ENCODE measurements around the gene MIF.
A peak's percentile ranks its signal among the peaks of the same experiment; 100 is the strongest.
"Not testable (repeated sequence)": the region's sequence is repeated elsewhere in the genome, so short reads cannot be mapped to it uniquely, and the experiment has no call there.

Gene MIF

DNA sequence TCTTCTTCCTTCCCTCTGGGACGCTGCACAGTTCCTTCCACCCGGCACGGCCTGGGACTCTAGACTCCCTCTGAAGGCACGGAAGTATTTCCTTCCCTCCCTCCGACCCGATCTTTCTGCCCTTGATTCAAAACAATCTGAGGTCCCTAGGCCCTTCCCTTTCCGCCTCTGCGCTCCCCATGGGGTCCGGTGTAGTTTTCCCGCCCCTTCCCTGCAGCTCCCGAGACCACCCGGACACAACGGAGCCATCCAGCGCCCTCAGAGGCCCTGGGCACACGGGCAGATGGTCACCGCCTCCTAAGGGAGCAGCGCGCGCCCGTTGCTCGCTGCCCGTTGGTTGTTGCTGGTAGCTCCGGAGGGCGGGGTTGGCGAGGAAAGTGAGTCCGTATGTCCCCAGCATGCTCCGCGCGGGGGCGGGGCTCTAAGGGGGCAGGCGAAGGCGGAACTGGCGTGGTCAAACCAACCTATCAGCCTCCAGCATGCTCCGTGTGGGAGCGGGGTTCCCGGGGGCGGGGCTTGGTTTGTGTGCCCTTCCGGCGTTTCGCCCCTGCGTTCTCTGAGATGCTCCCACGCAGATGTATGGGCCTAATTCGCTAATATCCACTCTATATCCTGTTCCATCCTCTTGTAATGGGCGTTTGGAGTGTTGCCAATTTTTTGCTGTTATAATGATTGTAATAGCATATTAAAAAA lies 19.6 kb downstream of the MIF start:
- H3K36me3 Mint-ChIP-seq (ENCODE audit: insufficient read depth) = peaks cover 5% of the 10 kb centered on the region
- H3K27me3 Mint-ChIP-seq = peaks cover 0 to 1% of the 10 kb centered on the region in 2 donors
- peak overlapping the region; percentile 76 to 94 for H3K27ac Mint-ChIP-seq
- H3K4me3 Mint-ChIP-seq = peak overlapping the region; percentile 86 to 92
- DNase-seq = peak; percentile 92 to 97 (median 97)
- no peaks in the 10 kb centered on the region for H3K9me3 Mint-ChIP-seq
- H3K4me1 Mint-ChIP-seq (ENCODE audit: low read depth in 2 of 2) = peaks cover 8 to 18% of the 10 kb centered on the region in 2 donors
- ATAC-seq (replicated peaks) = peak; percentile 99

DNA sequence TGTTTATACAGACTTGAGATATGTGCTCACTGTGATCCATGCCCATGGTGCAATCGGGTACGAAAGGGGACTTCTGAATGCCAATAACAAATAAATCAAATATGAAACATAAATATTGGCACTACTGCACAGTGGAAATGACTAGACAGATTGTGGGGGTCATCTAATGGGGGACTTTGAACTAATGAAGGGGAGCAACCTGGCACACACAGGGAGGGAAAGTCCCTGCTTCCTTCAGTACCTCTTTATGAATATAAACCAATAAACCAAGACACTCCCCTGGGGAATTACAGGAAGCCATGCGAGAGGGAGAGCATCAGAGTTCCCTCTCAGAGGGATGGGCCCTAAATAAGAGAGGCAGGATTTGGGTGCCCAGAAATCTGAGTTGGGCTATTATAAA lies 21.1 kb downstream of the MIF start:
- peak overlapping the region in 1 of 2 donors; percentile 76 for H3K27ac Mint-ChIP-seq
- H3K36me3 Mint-ChIP-seq (ENCODE audit: insufficient read depth) = peaks cover 5% of the 10 kb centered on the region
- no peaks in the 10 kb centered on the region for H3K9me3 Mint-ChIP-seq
- DNase-seq = no peak
- ATAC-seq (replicated peaks) = no peak
- no peaks in the 10 kb centered on the region for H3K27me3 Mint-ChIP-seq
- H3K4me3 Mint-ChIP-seq = no peak overlapping the region
- H3K4me1 Mint-ChIP-seq (ENCODE audit: low read depth in 2 of 2) = peaks cover 8 to 18% of the 10 kb centered on the region in 2 donors

DNA sequence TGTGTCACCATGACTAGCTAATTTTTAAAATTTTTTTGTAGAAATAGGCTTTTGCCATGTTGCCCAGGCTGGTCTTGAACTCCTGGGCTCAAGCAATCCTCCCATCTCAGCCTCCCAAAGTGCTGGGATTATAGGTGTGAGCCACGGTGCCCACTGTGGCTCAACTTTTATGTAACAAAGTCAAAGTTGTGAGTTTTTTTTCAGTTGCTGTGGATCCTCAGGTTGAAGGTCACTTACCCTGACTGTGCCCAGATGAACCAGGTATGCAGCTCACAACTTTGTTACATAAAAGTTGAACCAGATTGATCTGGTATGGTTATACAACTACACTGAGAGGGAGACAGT lies 26.1 kb downstream of the MIF start:
- not testable (repeated sequence) for H3K9me3 Mint-ChIP-seq; H3K27ac Mint-ChIP-seq; H3K27me3 Mint-ChIP-seq; H3K4me3 Mint-ChIP-seq; H3K4me1 Mint-ChIP-seq (ENCODE audit: low read depth in 2 of 2); H3K36me3 Mint-ChIP-seq (ENCODE audit: insufficient read depth); ATAC-seq (replicated peaks); DNase-seq

DNA sequence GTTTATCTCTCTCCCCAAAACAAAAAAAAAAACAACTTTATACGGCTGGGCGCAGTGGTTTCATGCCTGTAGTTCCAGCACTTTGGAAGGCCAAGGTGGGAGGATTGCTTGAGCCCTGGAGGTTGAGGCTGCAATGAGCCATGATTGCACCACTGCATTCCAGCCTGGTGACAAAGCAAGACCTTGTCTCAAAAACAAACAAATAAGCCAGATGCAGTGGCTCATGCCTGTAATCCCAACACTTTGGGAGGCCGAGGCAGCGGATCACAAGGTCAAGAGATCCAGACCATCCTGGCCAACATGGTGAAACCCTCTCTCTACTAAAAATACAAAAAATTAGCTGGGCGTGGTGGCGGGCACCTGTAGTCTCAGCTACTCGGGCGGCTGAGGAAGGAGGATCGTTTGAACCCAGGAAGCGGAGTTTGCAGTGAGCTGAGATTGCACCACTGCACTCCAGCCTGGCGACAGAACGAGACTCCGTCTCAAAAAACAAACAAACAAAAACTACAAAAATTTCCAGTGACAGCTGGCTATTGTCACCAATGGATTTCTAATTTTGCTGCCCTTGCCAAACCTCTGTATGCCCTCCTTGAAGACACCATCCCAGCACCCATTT lies 27.5 kb downstream of the MIF start:
- not testable (repeated sequence) for H3K27ac Mint-ChIP-seq; H3K36me3 Mint-ChIP-seq (ENCODE audit: insufficient read depth); H3K9me3 Mint-ChIP-seq; ATAC-seq (replicated peaks); H3K4me3 Mint-ChIP-seq; H3K27me3 Mint-ChIP-seq; H3K4me1 Mint-ChIP-seq (ENCODE audit: low read depth in 2 of 2); DNase-seq

DNA sequence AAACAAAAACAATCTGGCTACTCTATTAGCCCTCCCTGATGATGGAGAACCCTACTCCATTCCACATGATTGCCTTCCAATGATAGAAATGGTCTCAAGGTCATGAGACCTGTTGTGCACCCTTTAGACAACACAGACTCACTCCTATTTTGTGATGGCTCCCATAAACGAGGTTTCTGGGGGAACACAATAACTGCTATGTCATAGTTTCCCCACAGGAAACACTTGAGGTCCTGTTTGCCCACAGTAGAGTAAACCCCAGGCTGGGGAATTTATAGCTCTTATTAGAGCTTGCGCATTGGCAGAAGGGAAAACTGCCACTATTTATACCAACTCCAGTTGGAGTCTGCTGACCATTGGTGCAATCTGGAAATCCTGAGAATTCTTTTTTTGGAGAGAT lies 28.7 kb downstream of the MIF start:
- H3K9me3 Mint-ChIP-seq = peaks cover 4 to 8% of the 10 kb centered on the region in 2 donors
- DNase-seq = no peak
- no peak for ATAC-seq (replicated peaks)
- H3K4me1 Mint-ChIP-seq (ENCODE audit: low read depth in 2 of 2) = no peaks in the 10 kb centered on the region
- H3K27me3 Mint-ChIP-seq = peaks cover 0 to 16% of the 10 kb centered on the region in 2 donors
- no peaks in the 10 kb centered on the region for H3K36me3 Mint-ChIP-seq (ENCODE audit: insufficient read depth)
- no peak overlapping the region for H3K27ac Mint-ChIP-seq
- no peak overlapping the region for H3K4me3 Mint-ChIP-seq

DNA sequence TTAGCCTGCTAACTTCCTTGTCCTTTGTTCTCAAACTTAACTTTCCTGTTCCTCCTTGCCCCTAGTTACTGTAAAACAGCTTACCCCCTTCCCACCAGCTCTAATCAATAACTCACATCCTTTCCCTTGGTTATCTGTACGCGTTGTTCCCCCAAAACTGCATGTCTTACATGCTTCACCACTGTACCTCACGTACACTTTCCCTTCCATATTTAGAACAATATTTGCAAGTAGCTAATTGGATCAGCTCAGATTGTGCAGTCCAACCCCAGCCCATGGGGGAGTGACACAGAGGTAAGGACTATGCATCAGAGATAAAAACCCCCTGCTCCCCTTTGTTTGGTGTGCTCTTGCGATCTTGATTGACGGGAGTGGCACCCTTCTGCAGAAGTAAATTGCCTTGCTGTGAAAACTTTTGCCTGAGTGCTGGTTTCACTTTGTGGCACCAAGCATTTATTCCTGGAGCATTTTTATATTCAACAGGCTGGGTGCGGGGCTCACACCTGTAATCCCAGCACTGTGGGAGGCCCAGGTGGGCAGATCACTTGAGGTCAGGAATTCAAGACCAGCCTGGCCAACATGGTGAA lies 30.9 kb downstream of the MIF start:
- no peak for DNase-seq
- Mint-ChIP-seq H3K4me3 (no peak overlapping the region), H3K27ac (no peak overlapping the region), H3K27me3 (peaks cover 0 to 35% of the 10 kb centered on the region in 2 donors), H3K9me3 (peaks cover 4 to 8% of the 10 kb centered on the region in 2 donors), H3K4me1 (ENCODE audit: low read depth in 2 of 2) (no peaks in the 10 kb centered on the region), H3K36me3 (ENCODE audit: insufficient read depth) (no peaks in the 10 kb centered on the region)
- no peak for ATAC-seq (replicated peaks)

DNA sequence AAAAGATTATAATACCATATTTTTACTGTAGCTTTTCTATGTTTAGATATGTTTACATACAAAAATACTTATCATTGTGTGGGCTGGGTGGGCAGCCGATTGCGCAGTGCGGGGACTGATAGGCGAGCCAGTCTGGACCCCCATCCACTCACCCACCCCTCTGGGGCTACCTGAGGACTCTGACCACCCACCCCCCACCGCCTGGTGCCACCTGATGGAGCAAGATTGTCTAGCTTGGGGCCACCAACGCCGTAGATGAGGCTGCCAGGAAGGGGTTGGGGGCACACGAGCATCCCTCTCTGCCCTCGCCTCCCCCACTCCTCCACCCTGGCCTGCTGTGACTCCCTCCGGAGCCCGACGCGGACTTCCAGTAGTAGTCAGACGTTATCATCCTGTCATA lies 32.4 kb downstream of the MIF start:
- Mint-ChIP-seq H3K9me3 (peaks cover 6 to 8% of the 10 kb centered on the region in 2 donors), H3K4me3 (no peak overlapping the region), H3K36me3 (ENCODE audit: insufficient read depth) (no peaks in the 10 kb centered on the region), H3K27ac (no peak overlapping the region), H3K4me1 (ENCODE audit: low read depth in 2 of 2) (no peaks in the 10 kb centered on the region), H3K27me3 (peaks cover 0 to 45% of the 10 kb centered on the region in 2 donors)
- ATAC-seq (replicated peaks) (no peak), DNase-seq (no peak)

DNA sequence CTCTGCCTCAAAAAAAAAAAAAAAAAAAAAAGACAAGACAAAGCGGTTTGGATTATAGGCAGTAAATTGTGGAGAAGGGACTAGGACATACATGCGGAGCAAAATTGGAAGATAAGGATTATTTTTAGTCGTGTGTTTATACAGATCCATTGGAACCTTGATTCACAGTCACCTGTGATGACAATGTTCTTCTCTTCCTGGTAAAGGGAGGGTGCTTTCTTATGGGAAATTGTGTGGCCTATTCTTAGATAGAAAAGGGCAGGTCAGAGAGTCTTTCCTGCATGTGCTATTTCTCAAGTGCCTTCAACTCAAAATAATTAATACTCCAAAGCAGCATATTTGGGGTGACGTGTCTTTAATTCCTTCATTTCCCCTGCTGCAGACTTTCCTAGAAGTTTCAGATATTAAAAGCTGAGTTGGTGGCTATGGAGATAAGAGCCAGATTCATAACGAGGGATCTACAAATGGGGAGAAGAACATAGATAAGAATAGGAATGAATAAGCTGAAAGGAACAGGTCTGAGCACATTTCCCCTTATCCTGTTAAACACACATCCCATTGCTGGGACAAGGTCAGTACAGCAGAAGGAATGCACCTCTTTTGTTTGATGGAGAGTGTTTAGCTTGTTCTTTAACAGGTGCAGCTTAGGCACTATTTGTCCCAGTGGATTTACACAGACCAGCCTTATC lies 44.3 kb downstream of the MIF start:
- ATAC-seq (replicated peaks) (no peak), DNase-seq (no peak)
- no peaks in the 10 kb centered on the region for H3K4me1 Mint-ChIP-seq (ENCODE audit: low read depth in 2 of 2)
- H3K9me3 Mint-ChIP-seq = no peaks in the 10 kb centered on the region
- H3K4me3 Mint-ChIP-seq = no peak overlapping the region
- H3K27me3 Mint-ChIP-seq = peaks cover 0 to 7% of the 10 kb centered on the region in 2 donors
- no peaks in the 10 kb centered on the region for H3K36me3 Mint-ChIP-seq (ENCODE audit: insufficient read depth)
- no peak overlapping the region for H3K27ac Mint-ChIP-seq

DNA sequence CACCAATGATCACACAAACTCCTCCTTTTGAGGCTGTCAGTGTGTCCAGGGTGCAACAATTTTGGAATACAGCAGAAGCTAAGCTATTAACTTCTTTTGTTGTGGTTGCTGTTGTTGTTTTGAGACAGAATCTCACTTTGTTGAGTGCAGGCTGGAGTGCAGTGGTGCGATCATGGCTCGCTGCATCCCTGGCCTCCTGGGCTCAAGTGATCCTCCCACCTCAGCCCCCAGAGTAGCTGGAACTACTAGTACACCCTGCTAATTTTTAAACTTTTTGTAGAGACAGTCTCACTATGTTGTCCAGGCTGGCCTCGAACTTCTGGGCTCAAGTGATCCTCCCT lies 44.8 kb downstream of the MIF start:
- no peaks in the 10 kb centered on the region for H3K9me3 Mint-ChIP-seq
- H3K36me3 Mint-ChIP-seq (ENCODE audit: insufficient read depth) = no peaks in the 10 kb centered on the region

DNA sequence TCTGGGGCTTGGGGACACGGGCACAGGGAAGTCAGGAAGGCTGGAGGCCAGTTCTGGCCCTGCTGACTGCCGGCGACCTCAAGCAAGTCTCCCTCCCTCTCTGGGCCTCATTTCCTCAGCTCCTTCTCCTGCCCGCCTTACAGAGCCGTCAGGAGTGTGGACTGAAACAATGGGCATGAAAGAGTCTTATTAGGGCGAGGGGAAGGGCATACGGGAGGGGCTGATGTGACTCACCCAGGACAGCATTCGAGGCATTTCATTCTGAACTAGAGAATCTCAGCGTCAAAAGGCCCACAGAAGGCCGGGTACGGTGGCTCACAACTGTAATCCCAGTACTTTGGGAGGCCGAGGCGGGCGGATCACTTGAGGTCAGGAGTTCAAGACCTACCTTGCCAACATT lies 46.0 kb downstream of the MIF start:
- H3K4me3 Mint-ChIP-seq; H3K9me3 Mint-ChIP-seq; H3K4me1 Mint-ChIP-seq (ENCODE audit: low read depth in 2 of 2); ATAC-seq (replicated peaks); H3K36me3 Mint-ChIP-seq (ENCODE audit: insufficient read depth); H3K27ac Mint-ChIP-seq; DNase-seq; H3K27me3 Mint-ChIP-seq: not testable (repeated sequence)

More for the DNA sequence above, 44.8 kb downstream of the MIF start:
- Mint-ChIP-seq H3K27me3 (peaks cover 0 to 7% of the 10 kb centered on the region in 2 donors), H3K4me1 (ENCODE audit: low read depth in 2 of 2) (no peaks in the 10 kb centered on the region), H3K27ac (no peak overlapping the region), H3K4me3 (no peak overlapping the region)
- no peak for ATAC-seq (replicated peaks)
- no peak for DNase-seq
